HG03139 (cell line): ENCODE measurements around the gene DYSF.

Experiments used
- ATAC-seq: cut with Tn5 transposase; IDR thresholded peaks from one replicate; pipeline ENCODE4 v1.9.1; 2021; ENCODE audit not compliant: unreplicated experiment

Gene DYSF

DNA sequence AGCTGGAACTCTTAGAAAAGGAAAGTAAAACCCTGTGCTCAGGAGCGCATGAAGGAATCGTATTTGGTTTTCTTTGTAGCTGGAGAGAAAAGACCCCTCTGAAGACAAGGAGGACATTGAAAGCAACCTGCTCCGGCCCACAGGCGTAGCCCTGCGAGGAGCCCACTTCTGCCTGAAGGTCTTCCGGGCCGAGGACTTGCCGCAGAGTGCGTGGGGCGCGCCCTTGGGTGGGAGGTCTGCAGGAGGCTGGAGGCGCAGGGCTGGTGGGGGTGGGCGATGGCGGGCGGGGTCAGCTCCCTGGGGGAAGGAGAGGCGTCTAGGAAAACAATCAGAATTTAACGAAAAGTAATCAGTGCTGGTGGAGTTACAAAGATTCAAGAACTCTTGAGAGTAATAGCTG lies 72.8 kb downstream of the DYSF start:
- no peak for ATAC-seq

GRCh38 chr2:71526975-71527374 lies 73.6 kb downstream of the DYSF start:
- no peak for ATAC-seq

DNA sequence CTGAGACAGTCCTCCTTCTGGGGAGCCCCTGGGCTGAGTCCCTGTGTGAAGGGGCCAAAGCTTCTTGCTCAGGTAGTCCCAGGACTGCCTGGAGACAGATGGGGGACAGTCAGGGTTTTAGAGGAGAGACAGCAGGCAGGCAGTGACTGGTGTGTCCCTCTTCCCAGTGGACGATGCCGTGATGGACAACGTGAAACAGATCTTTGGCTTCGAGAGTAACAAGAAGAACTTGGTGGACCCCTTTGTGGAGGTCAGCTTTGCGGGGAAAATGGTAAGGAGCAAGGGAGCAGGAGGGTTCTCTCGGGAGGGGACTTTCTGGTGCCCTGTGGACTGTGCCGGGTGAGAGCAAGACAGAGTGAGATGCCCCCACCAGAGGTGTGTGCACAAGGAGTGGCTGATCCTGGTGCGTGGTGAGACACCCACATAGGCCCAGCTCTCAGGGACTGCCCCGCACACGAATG lies 74.8 kb downstream of the DYSF start:
- ATAC-seq = no peak

DNA sequence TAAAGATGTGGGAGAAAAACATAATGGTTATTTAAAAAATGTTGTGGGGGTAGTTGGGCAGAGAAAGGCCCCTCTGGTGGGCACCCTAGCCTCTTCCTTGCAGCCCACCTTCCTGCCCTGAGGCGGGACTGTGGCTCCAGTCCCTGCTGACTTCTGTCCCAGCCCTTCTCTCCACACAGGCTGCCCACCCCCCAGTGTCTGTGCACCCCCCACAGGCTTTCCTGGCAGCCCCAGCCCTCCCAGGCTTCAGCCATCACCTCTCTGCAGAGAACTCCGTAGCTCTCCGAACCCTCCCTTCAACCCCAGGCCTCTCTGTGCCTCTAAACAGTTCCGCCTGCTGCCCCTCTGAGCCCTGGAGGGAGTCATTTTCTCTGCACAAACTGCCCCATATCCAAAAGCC lies 75.4 kb downstream of the DYSF start:
- no peak for ATAC-seq

DNA sequence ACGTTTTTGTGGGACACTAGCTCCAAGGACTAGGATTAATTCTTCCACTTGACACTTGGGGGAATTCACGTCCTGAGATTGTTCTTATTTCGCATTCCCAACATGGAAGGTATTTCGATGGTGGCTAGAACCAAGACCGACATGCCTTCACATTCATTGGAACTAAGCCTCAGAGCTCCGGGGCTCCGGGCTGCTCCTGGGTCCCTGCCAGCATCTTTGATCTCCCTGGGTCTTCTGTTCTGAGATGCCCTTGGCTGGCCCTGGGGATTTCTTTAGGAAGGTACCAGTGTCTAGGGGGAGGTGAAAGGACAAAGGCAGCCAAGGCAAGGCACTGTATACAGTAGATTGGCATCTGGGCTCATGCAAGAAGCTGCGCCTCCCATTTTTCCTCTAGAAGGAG lies 76.8 kb downstream of the DYSF start:
- no peak for ATAC-seq

GRCh38 chr2:71530641-71531332 lies 77.4 kb downstream of the DYSF start:
- no peak for ATAC-seq

DNA sequence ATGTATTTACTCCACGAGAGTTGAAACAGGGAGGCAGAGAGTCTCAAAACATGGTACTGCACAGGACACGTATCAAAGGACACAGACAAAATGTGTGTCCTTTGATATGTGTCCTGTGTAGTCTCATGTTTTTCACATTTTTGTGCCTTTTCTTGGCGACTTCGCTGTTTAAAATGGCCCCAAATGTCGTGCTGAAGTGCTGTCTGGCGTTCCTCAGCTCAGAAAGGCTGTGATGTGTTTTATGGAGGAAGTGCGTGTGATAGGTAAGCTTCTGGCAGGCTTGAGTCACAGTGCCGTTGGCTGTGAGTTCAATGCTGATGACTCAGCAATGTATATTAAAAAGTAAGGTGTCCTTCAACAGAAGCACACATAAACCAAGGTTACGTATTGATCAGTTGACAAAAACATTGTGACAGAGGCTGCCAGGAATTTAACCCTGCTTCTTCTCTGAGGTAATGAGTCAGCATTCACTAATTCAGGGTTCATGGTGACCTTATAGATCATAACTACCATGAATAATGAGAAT lies 78.2 kb downstream of the DYSF start:
- ATAC-seq = no peak

DNA sequence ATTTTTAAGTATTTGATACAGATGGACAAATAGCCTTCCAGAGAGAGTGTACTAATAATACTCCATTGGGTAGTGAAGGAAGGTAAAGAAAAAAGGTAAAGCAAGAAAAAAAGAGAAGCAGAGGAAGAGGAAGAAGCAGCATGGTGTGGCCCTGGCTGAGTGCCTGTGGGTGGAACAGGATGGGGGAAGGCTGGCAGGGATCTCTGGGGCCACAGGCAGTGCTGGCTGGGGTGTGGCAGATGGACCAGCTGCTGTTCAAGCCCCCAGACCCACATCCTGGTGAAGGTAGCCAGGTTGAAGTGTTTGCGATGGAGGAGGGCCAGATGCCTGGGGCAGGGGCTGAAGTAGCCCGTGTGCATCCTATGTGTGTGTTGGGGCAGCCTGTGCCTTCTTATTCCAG lies 79.0 kb downstream of the DYSF start:
- ATAC-seq = no peak

DNA sequence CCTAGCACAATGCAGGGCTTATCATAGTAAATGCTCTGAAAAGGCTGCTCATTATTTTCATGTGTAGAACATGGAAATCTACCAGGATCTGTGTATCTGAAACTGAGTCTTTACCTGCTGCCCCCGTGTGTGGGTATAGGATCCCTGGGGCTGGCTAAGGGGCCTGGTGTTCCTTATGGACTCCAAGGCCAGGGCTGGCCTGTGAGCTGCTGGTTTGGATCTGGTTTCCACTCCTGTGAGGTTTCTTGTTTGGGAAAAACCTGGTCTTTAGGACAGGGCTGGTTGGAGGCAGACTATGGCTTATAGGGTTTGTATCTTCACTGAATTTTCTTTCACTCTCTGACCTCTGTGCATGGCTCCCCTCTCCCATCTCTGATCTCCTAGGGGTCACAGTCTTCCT lies 80.8 kb downstream of the DYSF start:
- ATAC-seq = no peak

DNA sequence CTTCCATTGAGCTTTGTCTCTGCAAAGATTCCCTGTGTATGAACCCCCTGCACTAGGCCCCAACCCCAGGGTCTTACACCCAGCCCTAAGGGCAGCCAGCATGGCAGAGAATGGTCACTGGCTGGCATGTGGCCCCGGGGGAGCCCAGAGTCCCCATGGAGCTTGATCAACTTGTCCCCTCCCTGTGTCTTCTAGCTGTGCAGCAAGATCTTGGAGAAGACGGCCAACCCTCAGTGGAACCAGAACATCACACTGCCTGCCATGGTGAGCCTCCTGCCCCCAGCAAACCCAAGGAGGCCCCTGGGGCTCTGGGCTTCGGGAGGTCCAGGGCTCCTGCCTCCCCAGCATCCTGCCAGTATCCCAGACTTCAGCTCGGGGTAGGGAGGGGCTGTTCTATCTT lies 81.5 kb downstream of the DYSF start:
- ATAC-seq = no peak

GRCh38 chr2:71535526-71535925 lies 82.2 kb downstream of the DYSF start:
- no peak for ATAC-seq

DNA sequence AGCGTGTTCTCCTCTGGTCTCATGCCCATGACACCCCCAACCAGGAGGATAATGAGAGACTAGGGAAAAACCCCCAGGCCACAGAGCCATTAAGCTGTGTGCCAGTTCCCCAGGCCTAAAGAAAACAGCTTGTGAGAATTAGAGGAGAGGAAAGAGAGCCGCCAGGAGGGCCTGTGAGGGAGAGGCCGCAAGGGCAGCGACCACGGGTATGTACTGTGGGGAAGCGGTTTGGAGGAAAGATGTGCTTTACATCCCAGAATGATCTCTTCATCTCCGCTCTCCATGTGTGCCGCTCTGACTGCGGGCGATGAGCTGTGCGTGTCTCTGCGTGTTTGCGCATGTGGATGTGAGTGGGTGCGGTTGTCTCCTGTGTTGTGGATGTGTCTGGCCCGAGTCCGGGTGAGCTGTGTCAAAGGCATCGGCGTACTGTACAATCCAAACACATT lies 82.9 kb downstream of the DYSF start:
- no peak for ATAC-seq

- ATAC-seq = no peak
Observed at GRCh38 chr2:71538241-71538640, 84.9 kb downstream of the DYSF start.

DNA sequence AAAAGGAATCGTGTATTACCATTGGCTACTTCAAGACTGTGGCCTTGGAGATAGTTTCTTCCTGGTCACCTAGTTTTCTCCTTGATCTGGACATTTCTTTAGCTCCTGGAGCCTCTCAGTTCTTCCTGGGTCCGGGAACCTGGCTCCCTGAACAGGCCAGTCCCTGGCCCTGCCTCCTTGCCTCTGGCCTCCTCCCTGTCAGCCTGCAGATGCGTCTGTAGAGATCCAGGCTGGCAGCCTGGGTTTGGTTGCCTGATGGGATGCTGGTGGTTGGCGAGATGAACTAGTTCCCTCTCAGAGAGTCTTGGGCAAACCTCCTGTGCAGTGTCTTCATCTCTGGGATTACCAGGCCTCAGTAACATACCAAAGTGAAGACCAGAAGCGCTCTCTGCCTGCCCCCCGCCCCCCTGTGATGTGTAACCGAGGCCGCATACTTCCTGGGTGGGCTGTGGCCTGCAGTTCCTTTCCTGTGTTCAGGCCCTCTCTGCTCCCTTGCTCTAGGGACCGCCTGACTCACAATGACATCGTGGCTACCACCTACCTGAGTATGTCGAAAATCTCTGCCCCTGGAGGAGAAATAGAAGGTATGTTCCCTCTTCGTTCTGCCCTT lies 85.4 kb downstream of the DYSF start:
- no peak for ATAC-seq

DNA sequence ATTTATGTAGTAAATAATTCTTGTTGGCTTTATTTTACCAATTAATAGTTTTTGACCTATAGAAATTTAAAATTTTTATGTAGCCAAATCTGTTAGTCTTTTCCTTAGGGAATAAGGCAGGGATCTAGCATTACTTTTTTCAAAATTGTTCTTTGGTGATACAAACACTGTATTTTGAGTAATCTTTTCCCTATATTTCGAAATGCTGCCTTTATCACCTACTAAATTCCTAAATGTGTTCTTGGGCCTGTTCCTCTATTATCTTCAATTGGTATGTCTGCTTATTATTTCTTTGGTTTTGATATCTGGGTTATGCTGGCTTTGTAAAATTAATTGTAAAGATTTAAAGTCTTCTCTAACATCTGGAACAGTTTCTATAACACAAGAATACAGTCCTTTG lies 87.5 kb downstream of the DYSF start:
- ATAC-seq = no peak

GRCh38 chr2:71544919-71545571 lies 91.7 kb downstream of the DYSF start:
- ATAC-seq = no peak

DNA sequence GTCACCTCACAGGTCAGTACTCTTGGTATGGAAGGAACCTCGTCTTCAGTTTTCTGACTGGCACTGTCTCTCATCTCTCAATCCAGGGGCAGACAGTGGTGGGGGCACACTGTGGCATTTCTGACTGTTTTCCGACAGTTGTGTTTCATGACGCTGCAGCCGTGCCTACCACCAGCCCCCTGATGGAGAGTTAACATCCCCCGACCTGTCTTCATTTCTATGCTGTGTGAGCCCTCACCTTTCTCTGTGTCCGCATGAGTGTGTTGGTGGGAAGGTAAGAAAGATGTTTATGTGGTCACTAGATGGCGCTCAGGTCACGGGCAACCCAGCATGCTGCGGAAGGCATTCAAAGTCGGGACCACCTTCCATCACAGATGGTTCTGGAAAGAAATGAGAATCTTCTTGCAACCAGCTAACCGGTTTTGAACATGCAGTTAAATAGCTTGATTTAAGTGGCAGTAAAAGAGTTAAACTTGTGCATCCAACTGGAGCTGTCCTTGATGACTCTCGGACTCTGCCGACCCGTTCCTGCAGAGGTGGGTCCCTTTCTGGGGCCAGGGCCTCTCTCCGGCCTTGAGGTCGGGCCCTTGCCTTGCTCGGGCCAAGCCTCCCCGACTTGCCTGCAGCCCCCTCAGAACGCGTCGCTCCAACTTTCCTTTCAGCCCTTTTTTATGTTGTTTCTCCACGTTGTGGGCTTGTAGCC lies 92.4 kb downstream of the DYSF start:
- peak; percentile 52 for ATAC-seq

GRCh38 chr2:71546275-71546638 lies 92.9 kb downstream of the DYSF start:
- ATAC-seq = no peak

GRCh38 chr2:71546777-71547281 lies 93.5 kb downstream of the DYSF start:
- ATAC-seq = no peak

GRCh38 chr2:71547616-71548285 lies 94.4 kb downstream of the DYSF start:
- no peak for ATAC-seq
